GM12874 (cell line): Measurements from ENCODE around the gene ARHGAP24.

Experiments used
- TF ChIP-seq, protein P1 (sequence below): IDR thresholded peaks from 2 replicates; pipeline ENCODE4 v1.5.1; 2011; ENCODE audit warnings: low read depth, mild to moderate bottlenecking, control low read depth, low read length, moderate library complexity; ENCODE audit not compliant: insufficient read depth

The ARHGAP24 gene

DNA sequence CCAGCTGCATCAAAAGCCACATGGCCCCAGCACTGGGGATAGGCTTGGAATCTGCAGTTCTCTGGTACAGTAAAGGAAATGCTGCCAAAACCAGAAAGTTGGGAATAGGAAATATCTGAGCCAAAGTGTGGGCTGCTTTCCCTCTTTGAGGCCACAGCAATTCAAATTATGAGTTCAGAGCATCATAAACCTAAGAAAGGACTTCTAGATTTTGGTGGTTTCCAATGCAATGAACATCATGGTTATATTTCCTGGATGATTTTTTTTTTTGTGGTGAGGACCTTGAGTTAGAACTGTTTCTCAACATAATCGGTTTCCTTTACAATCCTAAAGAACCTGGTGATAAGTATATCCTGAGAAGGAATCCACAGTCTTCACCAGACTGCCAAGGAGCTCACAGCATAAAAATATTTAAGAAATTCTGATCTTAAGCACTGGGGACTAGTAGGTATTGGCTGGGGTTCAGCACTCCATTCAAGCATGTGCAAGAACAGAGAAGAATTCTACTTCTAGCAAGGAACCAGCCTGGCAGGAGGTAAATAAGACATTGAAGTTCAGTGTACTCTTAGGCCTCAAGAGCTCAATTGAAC lies 29.8 kb upstream of the ARHGAP24 start:
- TF ChIP-seq, protein P1, sequence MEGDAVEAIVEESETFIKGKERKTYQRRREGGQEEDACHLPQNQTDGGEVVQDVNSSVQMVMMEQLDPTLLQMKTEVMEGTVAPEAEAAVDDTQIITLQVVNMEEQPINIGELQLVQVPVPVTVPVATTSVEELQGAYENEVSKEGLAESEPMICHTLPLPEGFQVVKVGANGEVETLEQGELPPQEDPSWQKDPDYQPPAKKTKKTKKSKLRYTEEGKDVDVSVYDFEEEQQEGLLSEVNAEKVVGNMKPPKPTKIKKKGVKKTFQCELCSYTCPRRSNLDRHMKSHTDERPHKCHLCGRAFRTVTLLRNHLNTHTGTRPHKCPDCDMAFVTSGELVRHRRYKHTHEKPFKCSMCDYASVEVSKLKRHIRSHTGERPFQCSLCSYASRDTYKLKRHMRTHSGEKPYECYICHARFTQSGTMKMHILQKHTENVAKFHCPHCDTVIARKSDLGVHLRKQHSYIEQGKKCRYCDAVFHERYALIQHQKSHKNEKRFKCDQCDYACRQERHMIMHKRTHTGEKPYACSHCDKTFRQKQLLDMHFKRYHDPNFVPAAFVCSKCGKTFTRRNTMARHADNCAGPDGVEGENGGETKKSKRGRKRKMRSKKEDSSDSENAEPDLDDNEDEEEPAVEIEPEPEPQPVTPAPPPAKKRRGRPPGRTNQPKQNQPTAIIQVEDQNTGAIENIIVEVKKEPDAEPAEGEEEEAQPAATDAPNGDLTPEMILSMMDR, result no peak

DNA sequence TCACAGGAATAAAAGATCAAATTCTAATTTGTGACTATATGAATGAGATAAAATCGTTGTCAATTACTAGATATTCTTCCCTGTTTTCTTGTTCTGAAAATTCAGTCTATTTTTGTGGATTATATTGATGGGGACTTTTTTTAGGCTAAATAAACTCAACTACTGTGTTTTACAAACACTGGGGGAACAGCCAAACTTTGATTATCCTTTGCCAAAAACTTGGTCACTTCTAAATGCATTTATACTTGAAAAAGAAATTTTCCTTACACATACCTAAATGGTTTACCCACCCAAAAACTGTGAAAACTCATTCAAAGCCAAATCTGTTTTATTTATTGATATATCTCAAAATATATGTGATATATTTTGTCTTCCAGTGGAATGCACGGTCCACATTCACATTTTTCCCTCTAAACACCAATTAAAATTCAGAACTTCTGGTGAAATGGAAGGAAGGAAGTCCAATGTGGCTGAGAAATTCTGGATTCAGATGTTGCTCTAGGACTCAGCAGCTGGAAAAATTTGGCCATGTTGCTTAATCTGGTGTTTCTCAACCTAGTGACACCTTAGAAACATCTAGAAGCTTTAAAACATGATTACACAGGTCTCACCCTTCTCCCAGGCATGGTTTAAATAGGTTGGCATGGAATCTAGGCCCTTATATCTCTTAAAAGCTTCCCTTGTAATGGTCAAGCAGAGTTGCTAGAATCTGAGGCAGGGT lies 28.6 kb upstream of the ARHGAP24 start:
- TF ChIP-seq, protein P1, result no peak

DNA sequence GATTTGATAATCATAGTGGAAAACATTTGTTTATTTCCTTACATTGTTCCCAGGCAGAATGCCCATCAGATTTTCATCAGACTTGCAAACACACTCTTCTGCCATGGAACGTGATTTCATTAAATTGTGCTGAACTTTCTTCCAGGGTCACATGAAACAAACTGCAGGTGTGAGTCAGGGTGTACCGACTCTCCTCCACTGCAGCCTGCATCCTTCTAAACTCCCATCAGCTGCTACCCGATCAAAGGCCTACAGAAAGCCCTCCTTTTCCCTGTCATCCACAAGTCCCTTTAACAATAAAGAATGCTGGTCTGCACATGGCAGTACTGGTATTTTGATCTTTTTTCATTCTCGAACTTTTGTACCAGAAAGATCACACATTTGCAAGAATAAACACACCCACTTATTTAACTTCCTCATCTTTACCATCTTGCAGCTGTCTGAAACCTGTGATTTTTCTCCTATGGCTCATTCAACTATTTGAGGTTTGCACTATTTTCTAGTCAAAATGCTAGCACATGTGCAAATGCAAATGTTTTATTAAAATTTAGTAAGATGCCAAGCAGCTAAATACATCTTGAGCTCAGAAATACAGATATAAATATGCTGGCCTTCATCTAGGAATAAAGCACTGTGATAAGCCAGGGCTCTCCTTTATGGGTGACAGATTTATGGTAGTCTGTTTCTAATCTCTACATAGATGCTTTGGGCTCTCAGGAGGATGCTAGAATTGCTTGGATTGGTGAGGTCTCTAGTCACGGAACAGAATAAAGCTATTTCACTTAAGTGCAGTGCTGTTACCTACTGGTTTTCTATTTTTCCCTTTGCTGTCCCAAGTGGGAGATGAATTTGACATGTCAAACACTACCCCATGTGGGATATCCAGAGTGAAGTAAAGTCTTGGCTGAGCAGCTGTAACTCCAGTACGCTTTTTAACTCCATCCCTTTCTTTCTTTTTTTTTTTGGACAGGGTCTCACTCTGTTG lies 25.8 kb upstream of the ARHGAP24 start:
- TF ChIP-seq, protein P1, result no peak

DNA sequence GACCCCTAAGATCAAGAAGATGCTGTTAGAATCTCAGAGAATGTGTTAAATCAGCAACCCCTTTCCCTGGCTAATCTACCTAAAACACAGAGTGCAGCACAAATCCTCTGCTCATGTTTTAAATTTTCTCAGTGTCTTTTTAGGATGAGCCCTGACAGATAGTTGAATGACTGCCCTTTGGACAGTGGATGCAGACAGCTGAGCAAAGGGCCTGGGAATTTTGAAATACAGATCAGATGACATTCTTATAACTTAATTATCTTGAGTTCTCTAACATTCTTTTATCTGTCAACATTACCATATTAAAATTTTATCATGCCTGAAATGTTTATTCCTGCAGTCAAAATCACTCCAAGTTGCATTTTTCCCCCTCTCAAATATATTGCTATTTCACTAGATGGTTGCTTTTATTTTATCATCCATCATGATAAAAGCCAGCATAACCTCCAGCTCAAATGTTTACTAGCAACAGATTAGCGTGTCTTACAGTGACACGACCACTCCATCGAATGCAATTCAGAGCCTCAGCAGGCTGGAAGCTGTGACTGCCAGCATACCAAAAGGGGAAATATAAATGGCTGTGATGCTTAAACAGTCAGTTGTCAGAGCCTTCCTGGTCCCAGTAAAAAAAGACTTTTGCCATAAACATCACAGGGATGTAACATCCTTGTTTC lies 22.8 kb upstream of the ARHGAP24 start:
- TF ChIP-seq, protein P1, result no peak

DNA sequence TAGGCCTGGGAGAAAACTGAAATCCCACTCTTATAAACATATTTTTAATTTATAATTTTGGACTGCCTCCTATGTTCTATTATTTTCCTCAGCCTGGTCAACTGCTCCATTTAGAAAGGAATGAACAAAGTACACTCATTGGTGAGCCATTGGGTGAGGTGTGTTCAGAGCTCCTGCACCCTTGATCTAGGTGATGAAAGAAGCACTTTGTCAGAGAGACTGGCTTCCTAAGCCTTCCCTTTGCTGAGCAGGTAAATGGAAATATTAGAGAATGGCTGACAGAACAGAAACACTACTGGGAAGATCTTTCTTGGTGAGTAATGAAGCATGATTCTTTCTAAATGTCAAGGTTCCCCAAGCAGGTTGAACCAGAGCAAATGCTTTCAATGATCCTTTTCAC lies 19.0 kb upstream of the ARHGAP24 start:
- TF ChIP-seq, protein P1, result no peak

DNA sequence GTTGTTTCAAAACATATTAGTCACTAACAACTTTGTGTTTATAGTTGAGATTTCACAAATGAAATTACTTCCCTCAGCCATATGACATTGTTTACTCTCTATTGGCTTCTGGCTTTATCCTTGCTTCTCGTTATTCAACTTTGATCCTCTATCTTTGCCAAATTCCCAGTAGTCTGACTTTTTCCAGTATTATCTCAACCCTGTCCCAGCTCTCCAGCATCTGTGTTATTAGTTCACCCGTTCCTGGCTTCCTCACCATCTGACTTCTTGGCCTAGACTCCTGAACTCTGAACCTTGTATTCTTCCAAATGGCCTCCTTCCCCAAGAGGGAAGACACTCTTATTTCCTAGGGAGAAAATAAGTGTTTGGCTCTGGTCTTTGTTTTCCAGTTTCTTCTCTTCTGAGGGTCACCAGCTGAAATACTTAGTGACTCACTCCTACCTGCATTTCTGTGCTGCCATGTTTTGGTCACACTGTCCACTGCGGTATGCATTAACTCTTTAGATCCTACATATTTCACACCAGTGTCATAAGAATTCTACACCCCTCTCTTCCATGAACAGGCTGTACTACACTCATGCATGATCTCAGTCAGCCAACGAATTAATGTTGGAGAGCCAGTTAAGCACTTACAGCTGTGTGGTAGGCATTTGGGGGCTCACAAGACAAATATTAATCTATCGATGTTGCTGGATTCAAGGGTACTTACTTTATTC lies 17.0 kb upstream of the ARHGAP24 start:
- TF ChIP-seq, protein P1, result no peak
